ENCODE measurements around the gene ASAP3.

ASAP3 gene

DNA sequence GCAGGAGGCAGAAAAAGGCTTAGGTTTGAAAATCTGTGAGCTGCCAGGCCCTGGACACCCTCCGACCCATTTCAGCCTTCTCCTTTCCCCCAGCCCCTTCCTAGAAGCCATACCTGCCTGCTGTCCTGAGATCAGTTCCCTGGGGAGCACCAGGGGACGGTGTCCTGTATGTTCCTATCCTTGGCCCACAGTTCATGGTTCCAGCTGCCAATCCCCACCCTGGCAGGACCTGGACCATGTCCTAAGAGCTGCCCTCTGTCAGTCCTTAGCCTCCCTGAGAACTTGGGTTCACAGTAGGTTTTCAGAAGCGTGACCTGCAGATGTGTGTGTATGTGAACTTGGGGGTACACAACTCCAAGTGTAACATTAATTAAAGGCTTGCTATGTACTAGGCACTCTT lies 63.2 kb downstream of the ASAP3 start:
- TF ChIP-seq, protein P1, sequence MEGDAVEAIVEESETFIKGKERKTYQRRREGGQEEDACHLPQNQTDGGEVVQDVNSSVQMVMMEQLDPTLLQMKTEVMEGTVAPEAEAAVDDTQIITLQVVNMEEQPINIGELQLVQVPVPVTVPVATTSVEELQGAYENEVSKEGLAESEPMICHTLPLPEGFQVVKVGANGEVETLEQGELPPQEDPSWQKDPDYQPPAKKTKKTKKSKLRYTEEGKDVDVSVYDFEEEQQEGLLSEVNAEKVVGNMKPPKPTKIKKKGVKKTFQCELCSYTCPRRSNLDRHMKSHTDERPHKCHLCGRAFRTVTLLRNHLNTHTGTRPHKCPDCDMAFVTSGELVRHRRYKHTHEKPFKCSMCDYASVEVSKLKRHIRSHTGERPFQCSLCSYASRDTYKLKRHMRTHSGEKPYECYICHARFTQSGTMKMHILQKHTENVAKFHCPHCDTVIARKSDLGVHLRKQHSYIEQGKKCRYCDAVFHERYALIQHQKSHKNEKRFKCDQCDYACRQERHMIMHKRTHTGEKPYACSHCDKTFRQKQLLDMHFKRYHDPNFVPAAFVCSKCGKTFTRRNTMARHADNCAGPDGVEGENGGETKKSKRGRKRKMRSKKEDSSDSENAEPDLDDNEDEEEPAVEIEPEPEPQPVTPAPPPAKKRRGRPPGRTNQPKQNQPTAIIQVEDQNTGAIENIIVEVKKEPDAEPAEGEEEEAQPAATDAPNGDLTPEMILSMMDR (IDR thresholded peaks at IDR 0.05; ENCODE audit: insufficient read depth, low read depth, low read length, missing control alignments) = no peak
- no peak for DNase-seq (ENCODE audit: low read depth)
- H3K4me3 ChIP-seq (ENCODE audit: low read length) = no peak overlapping the region

DNA sequence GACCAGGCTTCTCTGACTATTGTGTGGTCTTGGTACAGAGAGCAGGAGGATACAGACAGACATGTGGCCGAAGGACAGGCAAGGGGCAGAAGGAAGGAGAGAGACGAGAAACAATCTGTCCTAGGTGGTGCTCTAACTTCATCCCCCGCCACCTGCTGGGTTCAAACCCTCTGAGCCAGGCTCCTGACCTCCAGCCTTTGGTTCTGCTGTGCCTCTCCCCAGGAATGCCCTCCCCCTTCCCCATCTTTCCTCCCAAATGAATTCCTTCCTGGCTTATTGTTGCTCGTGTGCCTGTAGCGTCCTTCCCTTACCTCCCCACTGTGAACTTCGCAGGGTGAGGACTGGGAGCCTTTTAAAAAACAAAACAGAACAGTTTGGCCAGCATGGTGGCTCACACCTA lies 64.8 kb downstream of the ASAP3 start:
- DNase-seq (ENCODE audit: low read depth) = no peak
- TF ChIP-seq, protein P1 (IDR thresholded peaks at IDR 0.05; ENCODE audit: insufficient read depth, low read depth, low read length, missing control alignments) = no peak
- no peak overlapping the region for H3K4me3 ChIP-seq (ENCODE audit: low read length)

DNA sequence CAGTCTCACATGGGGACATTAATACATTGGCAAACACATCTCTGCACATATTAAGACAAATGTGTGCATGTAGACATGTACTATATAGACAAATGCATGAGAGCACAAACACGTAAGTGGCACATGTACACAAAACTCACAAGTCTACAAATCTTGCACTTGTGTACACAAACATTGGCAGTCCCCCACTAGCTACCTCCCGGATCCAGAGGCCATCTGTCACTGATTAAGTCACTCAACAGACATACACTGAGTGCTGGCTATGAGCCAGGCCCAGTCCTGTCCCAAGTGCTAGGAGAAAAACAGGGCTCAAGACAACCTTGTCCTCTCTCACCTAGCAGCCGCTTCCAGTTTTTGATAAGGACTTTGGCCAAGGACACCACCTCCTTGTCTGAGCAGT lies 66.4 kb downstream of the ASAP3 start:
- DNase-seq (ENCODE audit: low read depth) = no peak
- H3K4me3 ChIP-seq (ENCODE audit: low read length) = no peak overlapping the region
- TF ChIP-seq, protein P1 (IDR thresholded peaks at IDR 0.05; ENCODE audit: insufficient read depth, low read depth, low read length, missing control alignments) = no peak

DNA sequence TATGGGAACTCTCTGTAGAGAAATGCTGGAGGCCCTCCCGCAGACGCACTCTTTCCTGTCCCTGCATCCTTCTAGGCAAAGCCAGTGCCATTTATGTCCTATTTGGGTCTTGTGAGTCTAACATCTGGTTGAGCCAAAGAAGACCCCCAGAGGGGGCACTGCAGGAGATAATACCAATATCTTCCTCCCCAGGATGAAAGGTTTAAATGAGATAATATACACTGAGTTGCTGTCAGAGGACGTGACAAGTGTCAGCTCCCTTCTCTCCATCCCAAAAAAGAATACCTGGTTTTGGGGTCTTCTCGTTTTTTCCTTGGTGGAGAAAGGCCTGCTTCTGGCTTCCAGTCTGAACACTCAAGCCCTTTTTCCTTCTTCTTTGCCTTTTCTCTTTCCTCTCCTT lies 67.0 kb downstream of the ASAP3 start:
- no peak overlapping the region for H3K4me3 ChIP-seq (ENCODE audit: low read length)
- TF ChIP-seq, protein P1 (IDR thresholded peaks at IDR 0.05; ENCODE audit: insufficient read depth, low read depth, low read length, missing control alignments) = no peak
- no peak for DNase-seq (ENCODE audit: low read depth)

DNA sequence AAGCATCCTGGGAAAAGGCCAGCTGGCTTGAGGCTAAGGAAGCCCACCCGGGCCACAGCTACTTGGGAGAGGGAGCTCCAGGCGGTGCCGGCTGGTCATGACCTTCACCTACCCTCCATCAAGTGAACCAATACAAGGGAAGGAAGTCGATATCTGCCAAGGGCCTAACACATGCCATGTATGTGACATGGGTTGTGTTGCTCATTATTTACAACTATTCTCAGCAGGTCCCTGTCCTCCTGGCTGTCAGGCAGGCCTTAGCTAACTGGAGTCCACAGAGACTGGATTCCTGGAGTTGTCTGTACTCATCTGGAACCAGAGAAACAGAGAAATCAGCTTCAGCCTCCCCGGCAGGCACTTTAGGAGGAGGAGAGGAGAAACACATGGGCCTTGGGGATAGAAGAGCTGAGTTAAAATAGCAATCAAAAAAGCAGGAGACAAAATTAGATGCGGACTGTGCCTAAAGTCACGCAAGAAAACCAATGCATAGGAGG lies 75.1 kb downstream of the ASAP3 start:
- no peak for DNase-seq (ENCODE audit: low read depth)
- no peak overlapping the region for H3K4me3 ChIP-seq (ENCODE audit: low read length)
- TF ChIP-seq, protein P1 (IDR thresholded peaks at IDR 0.05; ENCODE audit: insufficient read depth, low read depth, low read length, missing control alignments) = no peak

DNA sequence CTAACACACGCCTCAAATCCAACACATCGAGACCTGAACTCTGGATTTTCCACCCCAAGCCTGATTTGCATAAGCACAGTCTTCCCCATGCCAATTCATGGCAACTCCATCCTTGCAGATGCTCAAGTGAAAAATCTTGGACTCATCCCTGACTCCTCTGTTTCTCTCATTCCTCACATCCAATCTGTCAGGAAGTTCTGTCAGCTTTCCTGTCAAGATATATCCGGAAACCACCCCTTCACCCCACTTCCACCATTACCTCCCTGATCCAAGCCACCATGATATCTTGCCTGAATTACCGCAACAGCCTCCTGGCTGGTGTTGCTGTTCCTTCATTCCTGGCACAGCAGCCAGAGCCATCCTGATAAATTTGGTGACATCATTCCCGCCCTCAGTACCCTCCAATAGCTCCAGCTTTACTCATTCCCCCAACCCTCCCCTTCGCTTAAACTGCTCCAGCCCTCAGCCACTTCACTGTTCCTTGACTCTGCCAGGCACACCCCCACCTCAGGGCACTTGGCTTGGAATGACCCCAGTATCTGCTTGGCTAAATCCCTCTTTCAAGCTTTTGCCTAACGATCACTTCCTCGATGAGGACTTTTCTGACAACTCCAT lies 76.9 kb downstream of the ASAP3 start:
- no peak overlapping the region for H3K4me3 ChIP-seq (ENCODE audit: low read length)
- TF ChIP-seq, protein P1 (IDR thresholded peaks at IDR 0.05; ENCODE audit: insufficient read depth, low read depth, low read length, missing control alignments) = no peak
- DNase-seq (ENCODE audit: low read depth) = no peak

DNA sequence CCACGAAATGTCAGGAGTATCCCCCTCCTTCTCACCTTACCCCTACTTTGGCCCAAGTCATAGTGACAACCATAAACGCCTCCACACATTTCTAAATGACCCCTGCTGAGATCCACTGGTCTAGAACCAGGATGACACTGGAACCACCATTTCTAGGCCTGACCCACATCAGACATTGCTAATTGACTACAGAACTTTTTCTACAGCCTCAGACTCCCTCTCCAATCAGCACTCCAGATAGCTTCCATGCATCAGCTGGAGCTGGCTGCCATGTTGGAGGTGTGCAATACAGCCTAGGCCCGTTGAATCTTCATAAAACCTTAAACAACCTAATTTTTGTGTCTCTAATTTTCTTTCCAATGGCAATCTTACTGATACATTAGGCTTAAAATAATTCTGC lies 78.0 kb downstream of the ASAP3 start:
- no peak overlapping the region for H3K4me3 ChIP-seq (ENCODE audit: low read length)
- no peak for DNase-seq (ENCODE audit: low read depth)
- TF ChIP-seq, protein P1 (IDR thresholded peaks at IDR 0.05; ENCODE audit: insufficient read depth, low read depth, low read length, missing control alignments) = no peak
